ENCODE results near the gene IFRD1.
"Not testable (repeated sequence)": the region's sequence is repeated elsewhere in the genome, so short reads cannot be mapped to it uniquely, and the experiment has no call there.

DNA sequence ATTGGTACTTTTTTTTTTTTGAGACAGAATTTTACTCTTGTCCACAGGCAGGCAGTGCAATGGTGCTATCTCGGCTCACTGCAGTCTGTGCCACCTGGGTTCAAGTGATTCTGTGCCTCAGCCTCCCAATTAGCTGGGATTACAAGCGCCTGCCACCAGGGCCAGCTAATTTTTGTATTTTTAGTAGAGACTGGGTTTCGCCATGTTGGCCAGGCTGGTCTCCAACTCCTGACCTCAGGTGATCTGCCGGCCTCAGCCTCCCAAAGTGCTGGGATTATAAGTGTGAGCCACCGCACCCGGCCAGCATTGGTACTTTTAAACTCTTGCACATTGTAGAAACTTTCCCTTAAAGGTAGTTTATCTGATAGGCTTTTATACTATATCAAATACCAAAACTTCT is 3.9 kb downstream of the IFRD1 start:
- TF ChIP-seq, protein P1, sequence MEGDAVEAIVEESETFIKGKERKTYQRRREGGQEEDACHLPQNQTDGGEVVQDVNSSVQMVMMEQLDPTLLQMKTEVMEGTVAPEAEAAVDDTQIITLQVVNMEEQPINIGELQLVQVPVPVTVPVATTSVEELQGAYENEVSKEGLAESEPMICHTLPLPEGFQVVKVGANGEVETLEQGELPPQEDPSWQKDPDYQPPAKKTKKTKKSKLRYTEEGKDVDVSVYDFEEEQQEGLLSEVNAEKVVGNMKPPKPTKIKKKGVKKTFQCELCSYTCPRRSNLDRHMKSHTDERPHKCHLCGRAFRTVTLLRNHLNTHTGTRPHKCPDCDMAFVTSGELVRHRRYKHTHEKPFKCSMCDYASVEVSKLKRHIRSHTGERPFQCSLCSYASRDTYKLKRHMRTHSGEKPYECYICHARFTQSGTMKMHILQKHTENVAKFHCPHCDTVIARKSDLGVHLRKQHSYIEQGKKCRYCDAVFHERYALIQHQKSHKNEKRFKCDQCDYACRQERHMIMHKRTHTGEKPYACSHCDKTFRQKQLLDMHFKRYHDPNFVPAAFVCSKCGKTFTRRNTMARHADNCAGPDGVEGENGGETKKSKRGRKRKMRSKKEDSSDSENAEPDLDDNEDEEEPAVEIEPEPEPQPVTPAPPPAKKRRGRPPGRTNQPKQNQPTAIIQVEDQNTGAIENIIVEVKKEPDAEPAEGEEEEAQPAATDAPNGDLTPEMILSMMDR (IDR thresholded peaks at IDR 0.05), result not testable (repeated sequence)
- not testable (repeated sequence) for TF ChIP-seq POLR2A, EP300 (IDR thresholded peaks at IDR 0.05)

Measured in sigmoid colon (tissue), 4 donors.